HepG2 (cell line): ENCODE measurements around the gene C20orf96. TPM values are rescaled to one million over a fixed set of nuclear protein-coding genes. Genes with fewer than 3 reads are reported as not detected.
A peak's percentile ranks its signal among the peaks of the same experiment; 100 is the strongest.

Source experiments
- ATAC-seq: fragments of 200-7000 bp; cut with Tn5 transposase; 3 replicates; pipeline ENCODE4 v1.9.1; 2020; ENCODE audit warnings: mild to moderate bottlenecking, moderate library complexity
- BruUV-seq: library from RNA; stranded (reverse); fragments of 400-500 nt; replicated peaks from 2 replicates; lab custom pipeline; 2021; lab: Mats Ljungman, UMichigan
- CTCF ChIA-PET: fragments of 300-600 bp; formaldehyde crosslinking; extraction: SDS; loops from one replicate; lab custom pipeline; 2021; ENCODE audit warnings: low total read pairs, inconsistent platforms, low intra/inter-chr PET ratio; lab: Yijun Ruan, JAX
- POLR2A ChIA-PET: fragments of 350-600 bp; sonication (Branson Sonifier 250); formaldehyde crosslinking; loops from one replicate; lab custom pipeline; 2020; ENCODE audit warnings: antibody characterized with exemption, inconsistent platforms; lab: Yijun Ruan, JAX
- DNase-seq: peaks from one replicate; pipeline ENCODE4 v3.0.0-alpha.2; 2015; ENCODE audit warnings: low spot score
- FAIRE-seq: peaks from 3 replicates; lab custom pipeline; 2011; peaks lifted over from hg19 to GRCh38; lab: Jason Lieb, UNC
- H2AFZ ChIP-seq: one replicate; pipeline ENCODE4 v1.6.1; 2011; ENCODE audit warnings: low read length, inconsistent platforms
- H3K27ac ChIP-seq: fragments of 300-600 bp; 3 replicates; pipeline ENCODE4 v1.8.0; 2011; ENCODE audit warnings: mixed run types, mild to moderate bottlenecking, mixed read lengths, low read length, inconsistent platforms; ENCODE audit not compliant: insufficient read depth; ENCODE audit errors: extremely low read length
- H3K27me3 ChIP-seq, 2 experiments: fragments of 200-600 bp in 1 of 2; 2 replicates in 1 of 2; 3 replicates in 1 of 2; pipeline versions ENCODE4 v1.6.0 to v1.8.0; 2011; ENCODE audit warnings: low read length in 2 of 2, mild to moderate bottlenecking in 2 of 2, moderate library complexity in 2 of 2, inconsistent platforms in 1 of 2; ENCODE audit not compliant: insufficient read depth in 2 of 2, control insufficient read depth in 1 of 2
- H3K36me3 ChIP-seq, 2 experiments: fragments of 200-600 bp in 1 of 2; replicated peaks in 1 of 2; 2 replicates in 1 of 2; 3 replicates in 1 of 2; pipeline versions ENCODE4 v1.5.1 to v1.8.0; 2011; ENCODE audit warnings: low read length in 2 of 2, inconsistent platforms in 1 of 2; ENCODE audit not compliant: insufficient read depth in 2 of 2, control insufficient read depth in 1 of 2
- H3K4me1 ChIP-seq: 2 replicates; pipeline ENCODE4 v1.5.1; 2012; ENCODE audit warnings: low read length, inconsistent platforms; ENCODE audit not compliant: insufficient read depth
- H3K4me2 ChIP-seq: 2 replicates; pipeline ENCODE4 v1.6.0; 2011; ENCODE audit warnings: low read depth, low read length, inconsistent platforms
- H3K4me3 ChIP-seq, 3 experiments: fragments of 200-600 bp in 1 of 3; sonication (generic), shearing (Covaris generic) in 1 of 3; replicated peaks in 1 of 3; 2 replicates each; pipeline ENCODE4 v1.5.1; 2011 to 2016; ENCODE audit warnings: low read length in 3 of 3, inconsistent platforms in 2 of 3, low read depth in 2 of 3, mild to moderate bottlenecking in 2 of 3, control low read depth in 1 of 3, mixed read lengths in 1 of 3; ENCODE audit not compliant: insufficient read depth in 1 of 3
- H3K79me2 ChIP-seq: one replicate; pipeline ENCODE4 v1.6.1; 2011; ENCODE audit warnings: low read length, inconsistent platforms; ENCODE audit not compliant: insufficient read depth
- H3K9ac ChIP-seq: 2 replicates; pipeline ENCODE4 v1.6.0; 2011; ENCODE audit warnings: mild to moderate bottlenecking, low read depth, low read length, inconsistent platforms; ENCODE audit not compliant: insufficient read depth
- H3K9me3 ChIP-seq: 2 replicates; pipeline ENCODE4 v1.5.1; 2012; ENCODE audit warnings: mild to moderate bottlenecking, low read length
- H4K20me1 ChIP-seq: 2 replicates; pipeline ENCODE4 v1.6.0; 2011; ENCODE audit warnings: inconsistent platforms, mild to moderate bottlenecking, low read length, moderate library complexity; ENCODE audit not compliant: insufficient read depth
- ESRRA ChIP-seq: sonication (generic); formaldehyde crosslinking; IDR thresholded peaks from 2 replicates; pipeline ENCODE4 v1.5.1; 2020; ENCODE audit warnings: mild to moderate bottlenecking, low read depth, missing genetic modification reagents
- GTF2F1 ChIP-seq: fragments of 150-350 bp; IDR thresholded peaks from 2 replicates; pipeline ENCODE4 v1.6.1; 2014; ENCODE audit warnings: low read length
- KDM1A ChIP-seq: IDR thresholded peaks from 2 replicates; pipeline ENCODE4 v1.6.1; 2016; ENCODE audit warnings: missing compliant biosample characterization
- MAZ ChIP-seq, 2 experiments: sonication (generic) in 1 of 2; formaldehyde crosslinking in 1 of 2; IDR thresholded peaks; 2 replicates each; pipeline versions ENCODE4 v1.5.0 to v1.6.1; 2012 to 2020; ENCODE audit warnings: low read depth in 2 of 2, mild to moderate bottlenecking in 2 of 2, borderline replicate concordance in 1 of 2, improper control_type of control experiment in 1 of 2, low read length in 1 of 2, missing genetic modification reagents in 1 of 2, moderate library complexity in 1 of 2
- MBNL3 ChIP-seq: fragments of 250-450 bp; sonication (Bioruptor Pico); conservative IDR thresholded peaks from 2 replicates; pipeline ENCODE4 v1.8.0; 2022; ENCODE audit warnings: mild to moderate bottlenecking, inconsistent platforms
- NFE2L2 ChIP-seq: fragments of 150-350 bp; IDR thresholded peaks from 2 replicates; pipeline ENCODE4 v1.6.1; 2014; ENCODE audit warnings: low read length
- SMAD3 ChIP-seq: sonication (generic); formaldehyde crosslinking; IDR thresholded peaks from 2 replicates; pipeline ENCODE4 v1.4.0; 2020; ENCODE audit warnings: missing genetic modification reagents
- SP5 ChIP-seq: IDR thresholded peaks from 2 replicates; pipeline ENCODE4 v1.6.1; 2016; ENCODE audit warnings: low read depth, borderline replicate concordance
- SSRP1 ChIP-seq: IDR thresholded peaks from 2 replicates; pipeline ENCODE4 v1.6.1; 2016; ENCODE audit warnings: control low read depth
- YY1 ChIP-seq: IDR thresholded peaks from 2 replicates; pipeline ENCODE4 v1.6.1; 2011; ENCODE audit warnings: low read length, low read depth, moderate library complexity, mild to moderate bottlenecking; ENCODE audit not compliant: insufficient read depth, insufficient replicate concordance
- ZFYVE20 ChIP-seq: sonication (generic); formaldehyde crosslinking; IDR thresholded peaks from 2 replicates; pipeline ENCODE4 v1.8.0; 2023; ENCODE audit warnings: low read depth, mild to moderate bottlenecking, moderate library complexity, missing genetic modification reagents, borderline replicate concordance
- ZNF782 ChIP-seq: sonication (generic); formaldehyde crosslinking; IDR thresholded peaks from 2 replicates; pipeline ENCODE4 v1.4.0; 2020; ENCODE audit warnings: missing genetic modification reagents, mild to moderate bottlenecking, borderline replicate concordance
- ZNF83 ChIP-seq: sonication (generic); formaldehyde crosslinking; IDR thresholded peaks from 2 replicates; pipeline ENCODE4 v1.4.0; 2020; ENCODE audit warnings: missing genetic modification reagents, mild to moderate bottlenecking, borderline replicate concordance
- ZNF883 ChIP-seq: sonication (generic); formaldehyde crosslinking; IDR thresholded peaks from 2 replicates; pipeline ENCODE4 v1.5.1; 2020; ENCODE audit warnings: mild to moderate bottlenecking, missing genetic modification reagents; ENCODE audit errors: not compliant biosample characterization
- WGBS: methylation state at CpG from one replicate; pipeline ENCODE4 v1.1.6; 2017; ENCODE audit warnings: low lambda C conversion rate; 5-methylcytosine and 5-hydroxymethylcytosine counted together
- in situ Hi-C: cut with HindIII; loops from 2 replicates; pipeline ENCODE4 v1.10.0; 2017; ENCODE audit warnings: low pct_unique_long_range_greater_than_20kb; ENCODE audit not compliant: extremely low pct_ligation_motif_present
- intact Hi-C: fragments of 100-400 bp; cut with micrococcal nuclease; formaldehyde crosslinking; loops from one replicate; pipeline ENCODE4 v1.10.0; 2022; ENCODE audit not compliant: unreplicated experiment
- polyA plus RNA-seq, 8 experiments: library from polyadenylated mRNA; depleted of rRNA in 3 of 8; stranded (reverse) in 7 of 8; unstranded in 1 of 8; fragments of >200 nt; fragmentation: Illumina TruSeq in 4 of 8; extraction: Trizol in 4 of 8; gene quantifications; 2 replicates each; pipeline versions ENCODE4 v1.2.1 to v1.2.3, GENCODE V29; 2011 to 2016; ENCODE audit warnings: low read depth in 4 of 8, missing spikeins in 1 of 8, mixed read lengths in 1 of 8; ENCODE audit not compliant: insufficient read depth in 1 of 8
- total RNA-seq, 5 experiments: library from RNA; depleted of rRNA; stranded (reverse); fragments of >200 nt; fragmentation: Illumina TruSeq; extraction: Trizol; gene quantifications; 2 replicates each; pipeline ENCODE4 v1.2.3, GENCODE V29; 2016; ENCODE audit warnings: low read depth in 1 of 5
- TF ChIP-seq, protein P1 (sequence below): sonication (generic); formaldehyde crosslinking; IDR thresholded peaks from 2 replicates; pipeline ENCODE4 v1.5.0; 2020; ENCODE audit warnings: missing genetic modification reagents
- TF ChIP-seq, protein P2 (sequence below): sonication (generic); formaldehyde crosslinking; IDR thresholded peaks from 2 replicates; pipeline ENCODE4 v1.4.0; 2020; ENCODE audit warnings: missing genetic modification reagents, borderline replicate concordance
- TF ChIP-seq, protein P3 (sequence below): fragments of 450-650 bp; IDR thresholded peaks from 2 replicates; pipeline ENCODE4 v1.6.1; 2016
- TF ChIP-seq, protein P4 (sequence below): sonication (generic); formaldehyde crosslinking; IDR thresholded peaks from 2 replicates; pipeline ENCODE4 v1.5.1; 2020; ENCODE audit warnings: missing genetic modification reagents, mild to moderate bottlenecking, borderline replicate concordance

Gene C20orf96
- total and polyA plus RNA-seq, 2 of the 13 experiments (the other 11 are each of a cell fraction or from before 2014, with no cell fraction given), result 3.8 to 20.6 TPM

DNA sequence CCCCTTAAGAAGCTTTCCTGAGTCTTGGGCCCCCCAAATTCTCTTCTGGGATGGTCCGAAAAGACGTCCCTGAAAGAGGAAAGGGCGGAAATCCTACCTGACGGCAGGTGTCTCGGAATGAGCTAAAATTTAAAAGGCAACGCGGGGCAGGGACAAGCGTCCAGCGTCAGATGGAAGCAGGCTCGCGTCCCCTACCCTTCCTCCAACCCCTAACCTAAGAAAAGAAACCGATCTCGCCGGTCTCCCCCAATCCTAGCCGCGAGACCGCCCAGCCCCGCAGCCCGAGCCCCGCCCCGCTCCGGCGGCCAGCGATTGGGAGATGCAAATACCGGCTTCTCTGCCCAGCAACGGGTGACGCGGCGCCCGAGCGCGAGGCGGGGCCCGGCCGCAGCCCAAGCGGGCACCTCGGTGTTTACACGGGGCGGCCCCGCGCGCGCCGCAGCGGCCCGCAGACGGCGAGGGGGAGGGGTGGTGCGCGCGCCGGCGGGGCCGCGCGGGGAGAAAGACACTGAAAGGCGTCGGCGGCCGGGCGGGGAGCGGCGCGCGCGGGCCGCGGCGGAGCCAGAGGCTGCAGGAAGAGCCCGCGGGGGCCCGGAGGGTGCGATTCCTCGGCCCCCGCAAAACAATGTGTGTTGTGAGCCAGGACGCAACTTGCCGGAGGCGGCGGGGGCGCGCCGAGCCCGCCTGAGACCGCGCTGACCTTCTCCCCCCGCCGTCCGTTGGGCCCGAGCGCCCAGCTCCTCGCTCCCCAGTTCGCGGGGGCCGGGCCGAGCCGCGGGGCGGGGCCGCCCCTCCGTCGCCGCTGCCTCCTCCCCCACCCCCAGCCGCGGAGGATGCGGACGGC is 34.7 kb upstream of the C20orf96 start, which contains the start of gene SOX12:
SOX12 (plus strand) TSS at position 508 of the 844 bp plus-strand sequence. CDS start 373 bp downstream, outside the sequence.
- intact Hi-C loops (no loop called here), in situ Hi-C loops (no loop called here)
- ATAC-seq, result peak; percentile 72
- peak; percentile 96 for DNase-seq
- Histone ChIP-seq H3K4me3 (peak within 1 kb of the TSS; percentile 70 to 96 (median 93)), H2AFZ (peak within 1 kb of the TSS; percentile 32), H3K79me2 (peaks cover 29% of the 10 kb centered on the region), H3K27ac (peak within 1 kb of the TSS; percentile 94), H3K36me3 (peaks cover 4 to 9% of the 10 kb centered on the region in 2 experiments; a peak in 2 of 5 replicates), H3K9me3 (no peaks in the 10 kb centered on the region), H3K4me1 (peaks cover 40% of the 10 kb centered on the region), H3K4me2 (peak within 1 kb of the TSS; percentile 97), H3K27me3 (no peaks in the 10 kb centered on the region; a peak in 1 of 5 replicates), H3K9ac (peak within 1 kb of the TSS; percentile 94), H4K20me1 (peaks cover 29% of the 10 kb centered on the region)
- POLR2A ChIA-PET, result interaction anchor here (0.6 to 5.6 kb wide), 12 partner anchors 10 to 185 kb away, joined by 3 to 107 read pairs (median 6); partner anchors contain the start of genes NRSN2 and ZCCHC3
- FAIRE-seq, result peak; percentile 46
- WGBS, result 1% methylated on average over 77 of the region's 106 CpGs
- BruUV-seq, result no TSS peak
- CTCF ChIA-PET, result interaction anchor here (1.6 kb wide), 1 partner anchor 58 kb away, joined by 5 read pairs; no protein-coding TSS in a partner anchor
- peak; percentile 53 for TF ChIP-seq ESRRA (CRISPR knock-in tag)
- no peak for TF ChIP-seq GTF2F1
- TF ChIP-seq SP5, result peak; percentile 81
- no peak for TF ChIP-seq KDM1A (CRISPR knock-in tag)
- peak; percentile 2 for TF ChIP-seq ZNF883 (CRISPR knock-in tag)
- TF ChIP-seq ZFYVE20 (CRISPR knock-in tag), result no peak
- TF ChIP-seq, protein P1, sequence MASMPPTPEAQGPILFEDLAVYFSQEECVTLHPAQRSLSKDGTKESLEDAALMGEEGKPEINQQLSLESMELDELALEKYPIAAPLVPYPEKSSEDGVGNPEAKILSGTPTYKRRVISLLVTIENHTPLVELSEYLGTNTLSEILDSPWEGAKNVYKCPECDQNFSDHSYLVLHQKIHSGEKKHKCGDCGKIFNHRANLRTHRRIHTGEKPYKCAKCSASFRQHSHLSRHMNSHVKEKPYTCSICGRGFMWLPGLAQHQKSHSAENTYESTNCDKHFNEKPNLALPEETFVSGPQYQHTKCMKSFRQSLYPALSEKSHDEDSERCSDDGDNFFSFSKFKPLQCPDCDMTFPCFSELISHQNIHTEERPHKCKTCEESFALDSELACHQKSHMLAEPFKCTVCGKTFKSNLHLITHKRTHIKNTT, result 0 out of 2 replicates have a peak, but pooled peaks have one; percentile 9
- TF ChIP-seq NFE2L2, result no peak
- TF ChIP-seq, protein P2, sequence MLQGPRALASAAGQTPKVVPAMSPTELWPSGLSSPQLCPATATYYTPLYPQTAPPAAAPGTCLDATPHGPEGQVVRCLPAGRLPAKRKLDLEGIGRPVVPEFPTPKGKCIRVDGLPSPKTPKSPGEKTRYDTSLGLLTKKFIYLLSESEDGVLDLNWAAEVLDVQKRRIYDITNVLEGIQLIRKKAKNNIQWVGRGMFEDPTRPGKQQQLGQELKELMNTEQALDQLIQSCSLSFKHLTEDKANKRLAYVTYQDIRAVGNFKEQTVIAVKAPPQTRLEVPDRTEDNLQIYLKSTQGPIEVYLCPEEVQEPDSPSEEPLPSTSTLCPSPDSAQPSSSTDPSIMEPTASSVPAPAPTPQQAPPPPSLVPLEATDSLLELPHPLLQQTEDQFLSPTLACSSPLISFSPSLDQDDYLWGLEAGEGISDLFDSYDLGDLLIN (CRISPR knock-in tag), result no peak; the same call in 1 of the 2 replicates
- TF ChIP-seq MAZ (IDR thresholded peaks at IDR 0.05; ENCODE audit: borderline replicate concordance, low read depth, low read length), result peak; percentile 76
- peak; percentile 97 for TF ChIP-seq MAZ (CRISPR knock-in tag; IDR thresholded peaks at IDR 0.05; ENCODE audit: low read depth)
- TF ChIP-seq, protein P3, sequence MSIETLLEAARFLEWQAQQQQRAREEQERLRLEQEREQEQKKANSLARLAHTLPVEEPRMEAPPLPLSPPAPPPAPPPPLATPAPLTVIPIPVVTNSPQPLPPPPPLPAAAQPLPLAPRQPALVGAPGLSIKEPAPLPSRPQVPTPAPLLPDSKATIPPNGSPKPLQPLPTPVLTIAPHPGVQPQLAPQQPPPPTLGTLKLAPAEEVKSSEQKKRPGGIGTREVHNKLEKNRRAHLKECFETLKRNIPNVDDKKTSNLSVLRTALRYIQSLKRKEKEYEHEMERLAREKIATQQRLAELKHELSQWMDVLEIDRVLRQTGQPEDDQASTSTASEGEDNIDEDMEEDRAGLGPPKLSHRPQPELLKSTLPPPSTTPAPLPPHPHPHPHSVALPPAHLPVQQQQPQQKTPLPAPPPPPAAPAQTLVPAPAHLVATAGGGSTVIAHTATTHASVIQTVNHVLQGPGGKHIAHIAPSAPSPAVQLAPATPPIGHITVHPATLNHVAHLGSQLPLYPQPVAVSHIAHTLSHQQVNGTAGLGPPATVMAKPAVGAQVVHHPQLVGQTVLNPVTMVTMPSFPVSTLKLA, result no peak
- no peak; the same call in 1 of the 2 replicates for TF ChIP-seq SSRP1 (CRISPR knock-in tag)
- TF ChIP-seq YY1, result peak; percentile 67
- no peak; the same call in 1 of the 2 replicates for TF ChIP-seq SMAD3 (CRISPR knock-in tag)
- TF ChIP-seq ZNF782, result no peak; the same call in 1 of the 2 replicates
- TF ChIP-seq, protein P4, sequence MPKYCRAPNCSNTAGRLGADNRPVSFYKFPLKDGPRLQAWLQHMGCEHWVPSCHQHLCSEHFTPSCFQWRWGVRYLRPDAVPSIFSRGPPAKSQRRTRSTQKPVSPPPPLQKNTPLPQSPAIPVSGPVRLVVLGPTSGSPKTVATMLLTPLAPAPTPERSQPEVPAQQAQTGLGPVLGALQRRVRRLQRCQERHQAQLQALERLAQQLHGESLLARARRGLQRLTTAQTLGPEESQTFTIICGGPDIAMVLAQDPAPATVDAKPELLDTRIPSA (CRISPR knock-in tag), result no peak
- no peak for TF ChIP-seq ZNF83 (CRISPR knock-in tag)
- TF ChIP-seq MBNL3 (CRISPR knock-in tag), result no peak
